Panc1 (cell line): ENCODE results near the gene ARMC2.

ENCODE experiments used
- CTCF ChIP-seq: fragments of 450-650 bp; IDR thresholded peaks from 2 replicates; pipeline ENCODE4 v1.5.1; 2017; ENCODE audit warnings: mild to moderate bottlenecking
- TCF7L2 ChIP-seq: IDR thresholded peaks from 2 replicates; pipeline ENCODE4 v1.6.1; 2011; ENCODE audit warnings: mild to moderate bottlenecking, low read depth, low read length, inconsistent platforms

- TF ChIP-seq CTCF (no peak), TCF7L2 (no peak)
These were observed 42.5 kb upstream of the ARMC2 start for GRCh38 chr6:108805611-108806167.
